ENCODE measurements around the gene CLN5. TPM values are rescaled to one million over a fixed set of nuclear protein-coding genes. Genes with fewer than 3 reads are reported as not detected.

CLN5 gene
- total RNA-seq, 2 experiments from 2014 or later: 13.6 to 14.6 TPM

- intact Hi-C loops (cut with micrococcal nuclease): no loop called here
- H3K4me3 Mint-ChIP-seq: no peak overlapping the region
- H3K9me3 Mint-ChIP-seq: no peaks in the 10 kb centered on the region
- no peaks in the 10 kb centered on the region for H3K4me1 Mint-ChIP-seq (ENCODE audit: low read depth)
- H3K27ac Mint-ChIP-seq: no peak overlapping the region
- DNase-seq: no peak
- H3K27me3 Mint-ChIP-seq (ENCODE audit: low read depth): no peaks in the 10 kb centered on the region
- peaks cover 13% of the 10 kb centered on the region for H3K36me3 Mint-ChIP-seq (ENCODE audit: low read depth)
- CTCF ChIA-PET: interaction anchor here (0.6 to 1.2 kb wide), 2 partner anchors 15 to 436 kb away, joined by 3 to 4 read pairs; no protein-coding TSS in a partner anchor
Observed at GRCh38 chr13:77042566-77043177, 50.8 kb downstream of the CLN5 start.

- peaks cover 43% of the 10 kb centered on the region for H3K36me3 Mint-ChIP-seq (ENCODE audit: low read depth)
- intact Hi-C loops (cut with micrococcal nuclease): no loop called here
- DNase-seq: no peak
- CTCF ChIA-PET: interaction anchor here (0.5 to 1.7 kb wide), 2 partner anchors 8 to 694 kb away, joined by 3 to 4 read pairs; no protein-coding TSS in a partner anchor
- no peaks in the 10 kb centered on the region for H3K4me1 Mint-ChIP-seq (ENCODE audit: low read depth)
- no peak overlapping the region for H3K27ac Mint-ChIP-seq
- no peaks in the 10 kb centered on the region for H3K9me3 Mint-ChIP-seq
- no peak overlapping the region for H3K4me3 Mint-ChIP-seq
- H3K27me3 Mint-ChIP-seq (ENCODE audit: low read depth): no peaks in the 10 kb centered on the region
Observed at GRCh38 chr13:77047649-77048343, 55.9 kb downstream of the CLN5 start.

GRCh38 chr13:77048681-77049080 lies 56.8 kb downstream of the CLN5 start:
- H3K9me3 Mint-ChIP-seq: no peaks in the 10 kb centered on the region
- intact Hi-C loops (cut with micrococcal nuclease): no loop called here
- no peak overlapping the region for H3K4me3 Mint-ChIP-seq
- H3K27me3 Mint-ChIP-seq (ENCODE audit: low read depth): no peaks in the 10 kb centered on the region
- DNase-seq: no peak
- no peaks in the 10 kb centered on the region for H3K4me1 Mint-ChIP-seq (ENCODE audit: low read depth)
- H3K36me3 Mint-ChIP-seq (ENCODE audit: low read depth): peaks cover 44% of the 10 kb centered on the region
- peak overlapping the region; percentile 14 for H3K27ac Mint-ChIP-seq
- CTCF ChIA-PET: no interaction called here

- Mint-ChIP-seq H3K27me3 (ENCODE audit: low read depth) (no peaks in the 10 kb centered on the region), H3K27ac (no peak overlapping the region), H3K4me1 (ENCODE audit: low read depth) (no peaks in the 10 kb centered on the region), H3K4me3 (no peak overlapping the region), H3K9me3 (no peaks in the 10 kb centered on the region), H3K36me3 (ENCODE audit: low read depth) (peaks cover 47% of the 10 kb centered on the region)
- CTCF ChIA-PET: interaction anchor here (0.5 to 0.6 kb wide), 2 partner anchors 27 to 699 kb away, joined by 4 read pairs; no protein-coding TSS in a partner anchor
- intact Hi-C loops (cut with micrococcal nuclease): no loop called here
- no peak for DNase-seq
Observed at GRCh38 chr13:77053192-77053591, 61.3 kb downstream of the CLN5 start.

Other genes with a start within 250 kb of the CLN5 start
- gene KCTD12, start 105.7 kb upstream of the CLN5 start, total RNA-seq: 1 to 10 TPM; 6.2 to 6.4 TPM
- not detected for gene ACOD1, start 43.6 kb upstream of the CLN5 start, total RNA-seq
- gene FBXL3, start 35.1 kb downstream of the CLN5 start, total RNA-seq: 10 to 100 TPM; 27.1 to 27.4 TPM

All from activated naive CD4-positive, alpha-beta T cell treated with anti-CD3 and anti-CD28 coated beads for 36 hours (primary cell).